Measurements from ENCODE around the gene DSCAML1.

DSCAML1 gene

DNA sequence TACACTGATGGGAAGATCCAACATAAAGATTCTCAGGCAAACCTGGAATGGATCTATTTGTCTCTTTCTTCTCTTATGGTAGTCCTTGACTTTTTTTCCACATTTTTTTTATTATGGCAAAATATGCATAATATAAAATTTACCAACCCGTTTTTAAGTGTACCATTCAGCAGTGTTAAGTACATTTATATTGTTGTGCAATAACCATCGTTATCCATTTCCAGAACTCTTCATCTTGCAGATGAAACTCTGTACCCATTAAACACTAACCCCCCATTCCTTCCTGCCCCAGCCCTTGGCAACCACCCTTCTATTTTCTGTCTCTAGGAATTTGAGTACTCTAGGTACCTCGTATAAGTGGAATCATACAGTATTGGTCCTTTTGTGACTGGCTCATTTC, 99.7 kb downstream of the DSCAML1 start:
- DNase-seq (ENCODE audit: low read depth in 2 of 2), result no peak

DNA sequence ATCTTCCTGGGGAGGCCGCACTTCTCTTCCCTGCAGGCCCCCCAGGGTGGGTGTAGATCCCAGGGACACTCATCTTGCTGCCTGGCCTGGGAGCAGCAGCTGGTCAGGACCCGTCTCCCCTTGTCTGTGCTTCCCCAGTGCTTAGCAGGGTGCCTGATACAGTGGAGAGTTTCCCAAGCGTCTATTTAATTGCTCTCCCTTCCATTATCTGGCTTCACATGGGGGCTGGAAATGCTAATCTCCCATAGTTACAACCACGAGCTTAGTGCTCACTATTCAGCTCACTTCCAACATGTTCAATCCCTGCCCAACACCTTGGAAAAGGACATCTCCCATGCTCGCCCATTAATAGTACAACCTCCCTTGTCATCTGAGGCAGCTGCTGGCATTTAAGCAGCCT, 100.5 kb downstream of the DSCAML1 start:
- no peak for DNase-seq (ENCODE audit: low read depth in 2 of 2)

DNA sequence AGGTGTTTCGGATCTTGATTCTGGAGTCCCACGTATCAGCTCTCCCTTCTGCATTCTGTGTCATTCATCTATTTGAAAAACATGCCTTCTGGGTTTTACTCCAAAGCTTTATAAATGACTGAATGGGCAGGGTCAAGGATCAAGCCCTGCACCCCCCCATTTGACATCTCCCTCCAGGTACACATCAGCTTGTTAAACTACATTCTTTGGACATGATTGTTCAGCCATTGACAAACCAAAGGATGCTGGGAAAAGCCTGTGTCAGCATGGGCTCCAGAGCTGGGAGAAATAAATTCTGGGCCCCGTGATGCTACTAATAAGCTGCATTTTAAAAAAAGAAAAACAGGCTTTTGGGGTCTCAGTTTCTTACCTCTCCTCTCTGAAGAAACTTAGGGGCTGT, 103.7 kb downstream of the DSCAML1 start:
- no peak for DNase-seq (ENCODE audit: low read depth in 2 of 2)

DNA sequence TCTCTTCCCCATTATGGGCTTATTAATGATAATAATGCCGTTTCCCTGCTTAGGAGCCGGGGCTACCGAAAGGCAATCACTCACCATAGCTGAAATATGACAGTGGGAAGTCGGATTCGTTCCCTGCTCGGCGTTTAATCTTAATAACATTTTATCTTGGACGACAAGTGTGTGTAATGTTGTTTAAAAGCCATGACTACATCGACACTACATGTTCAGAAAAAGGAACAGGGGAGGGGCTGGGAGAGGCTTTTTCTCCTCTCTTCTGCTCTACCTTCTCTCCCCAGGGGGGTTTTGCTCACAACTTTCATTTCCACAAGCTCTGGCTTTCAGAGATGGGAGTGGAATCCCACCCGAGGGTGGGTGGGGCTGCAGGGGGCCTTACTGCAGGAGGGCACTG, 105.5 kb downstream of the DSCAML1 start:
- no peak for DNase-seq (ENCODE audit: low read depth in 2 of 2)

DNA sequence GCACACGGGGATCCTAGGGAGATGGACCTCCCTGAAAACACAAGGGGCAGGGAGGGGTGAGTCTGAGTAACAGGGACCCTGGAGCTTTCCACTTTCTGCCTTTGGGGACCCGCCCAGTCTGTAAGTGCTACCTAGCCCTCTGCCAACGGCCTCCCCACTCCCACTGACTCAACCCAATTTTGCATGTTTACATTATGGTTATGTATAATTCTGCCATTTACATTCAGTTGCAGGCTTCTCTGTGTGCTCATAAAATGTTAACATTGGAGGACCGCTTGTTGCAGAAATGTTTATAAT, 105.8 kb downstream of the DSCAML1 start:
- DNase-seq (ENCODE audit: low read depth in 2 of 2), result no peak

DNA sequence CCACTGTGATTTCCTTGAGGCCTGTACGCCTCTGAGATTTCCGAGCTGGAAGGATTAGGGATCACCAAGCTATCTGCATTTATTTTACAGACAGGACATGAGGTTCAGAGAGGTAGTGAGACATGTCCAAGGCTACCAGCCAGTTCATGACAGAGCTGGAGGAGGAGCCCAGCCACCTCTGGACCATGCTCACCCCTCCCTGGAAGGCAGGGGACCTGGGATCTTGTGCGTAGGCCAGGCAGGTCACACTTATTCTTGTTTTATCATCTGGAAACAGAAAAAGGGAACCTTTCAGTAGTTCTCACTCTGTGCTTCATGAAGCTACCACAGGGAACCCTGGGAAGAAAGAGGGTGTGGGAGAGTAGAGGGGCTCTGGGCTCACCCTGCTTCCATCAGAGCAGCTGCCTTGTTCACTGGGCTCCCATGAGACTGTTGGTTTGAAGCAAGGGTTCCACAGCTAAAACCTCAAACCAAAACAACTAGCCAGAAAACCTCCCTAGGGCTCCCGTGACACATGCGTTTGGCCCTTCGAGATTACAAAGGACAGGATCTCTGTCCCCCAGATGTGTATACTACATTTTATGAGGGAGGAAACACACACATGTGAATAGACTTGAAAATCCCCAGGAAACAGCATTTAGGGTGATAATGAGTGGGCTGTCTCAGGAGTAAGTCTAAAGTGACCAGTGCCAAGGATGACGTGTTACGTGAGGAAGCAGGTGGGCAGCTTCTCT, 106.4 kb downstream of the DSCAML1 start:
- DNase-seq (ENCODE audit: low read depth in 2 of 2), result no peak

DNA sequence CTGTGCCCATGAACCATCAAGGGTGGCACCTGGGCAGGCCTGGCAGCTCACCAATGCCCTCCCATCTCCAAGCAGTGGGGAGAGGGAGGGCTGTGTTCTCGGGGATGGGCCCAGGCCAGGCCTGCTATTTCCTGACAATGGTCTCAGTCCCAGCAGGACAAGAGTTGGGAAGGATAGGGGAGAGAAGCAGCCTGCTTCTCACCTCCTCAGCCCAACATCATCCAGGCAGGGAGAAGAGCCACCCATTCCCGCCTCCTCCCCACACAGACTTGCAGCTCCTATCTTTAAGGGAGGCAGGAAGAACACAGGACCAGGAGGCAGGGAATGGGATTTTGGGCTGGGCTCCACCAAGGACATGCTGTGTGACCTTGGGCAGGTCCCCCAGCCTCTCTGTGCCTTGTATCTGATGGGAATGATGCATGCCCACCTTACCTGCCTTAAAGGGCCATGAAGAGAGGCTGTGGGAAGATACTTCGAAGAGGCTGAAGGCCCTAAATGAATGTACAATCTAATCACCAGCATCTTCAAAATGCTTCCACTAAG, 108.7 kb downstream of the DSCAML1 start:
- no peak for DNase-seq (ENCODE audit: low read depth in 2 of 2)

DNA sequence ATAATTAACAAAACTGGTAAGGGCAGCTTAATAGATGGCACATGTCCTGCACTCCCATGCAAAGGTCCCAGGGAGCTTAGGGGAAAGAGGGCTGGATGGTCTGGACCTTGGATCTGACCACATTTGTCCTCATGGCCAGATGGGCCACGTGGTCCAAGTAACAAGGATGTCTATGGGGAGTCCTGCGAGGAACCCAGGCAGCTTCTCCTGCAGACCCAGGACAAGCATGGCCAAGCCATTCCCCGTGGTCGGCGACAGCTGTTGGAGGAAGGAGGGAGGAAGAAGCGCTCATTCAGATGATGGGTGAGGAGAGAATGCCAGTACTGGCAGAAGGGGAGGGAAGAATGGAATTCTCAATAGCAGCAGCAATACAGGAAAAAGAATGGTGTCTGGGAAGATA, 109.2 kb downstream of the DSCAML1 start:
- no peak for DNase-seq (ENCODE audit: low read depth in 2 of 2)

DNA sequence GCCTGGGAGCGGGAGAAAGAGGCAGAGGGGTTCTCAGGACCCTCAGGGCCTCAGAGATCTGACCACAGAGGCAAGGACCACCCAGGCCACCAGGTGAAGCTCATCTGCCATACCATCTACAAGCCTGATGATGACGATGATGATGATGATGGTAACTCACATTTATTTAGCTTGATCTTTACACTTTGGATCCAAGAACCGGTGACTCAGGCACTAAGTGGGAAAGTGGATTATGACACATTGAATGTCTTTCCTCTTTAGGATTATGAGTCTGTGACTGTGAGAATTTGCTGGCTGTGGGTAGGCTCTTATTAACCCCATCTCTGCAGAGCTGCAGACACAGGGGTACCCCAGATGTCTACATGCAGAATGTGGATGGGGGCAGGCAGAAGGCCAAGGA, 110.3 kb downstream of the DSCAML1 start:
- DNase-seq (ENCODE audit: low read depth in 2 of 2), result no peak

DNA sequence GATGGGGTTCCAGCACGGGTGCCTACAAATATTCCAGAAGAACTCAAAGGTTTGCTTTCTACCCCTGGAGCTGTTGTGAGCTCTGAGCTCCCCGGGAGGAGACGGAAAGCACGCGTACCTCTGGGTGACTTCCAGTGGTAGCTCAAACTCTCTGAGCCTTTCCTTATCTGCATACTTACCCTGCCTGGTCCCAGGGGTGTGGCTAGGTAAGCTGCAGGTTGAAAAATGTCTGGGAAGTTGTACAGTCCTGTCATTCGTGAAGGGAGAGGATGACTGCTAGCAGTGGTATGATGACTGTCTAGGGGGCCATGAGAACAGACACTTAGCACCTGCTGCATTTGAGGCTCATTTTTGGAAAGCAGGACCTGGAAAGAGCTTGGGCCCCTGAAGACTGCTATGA, 111.5 kb downstream of the DSCAML1 start:
- no peak for DNase-seq (ENCODE audit: low read depth in 2 of 2)

DNA sequence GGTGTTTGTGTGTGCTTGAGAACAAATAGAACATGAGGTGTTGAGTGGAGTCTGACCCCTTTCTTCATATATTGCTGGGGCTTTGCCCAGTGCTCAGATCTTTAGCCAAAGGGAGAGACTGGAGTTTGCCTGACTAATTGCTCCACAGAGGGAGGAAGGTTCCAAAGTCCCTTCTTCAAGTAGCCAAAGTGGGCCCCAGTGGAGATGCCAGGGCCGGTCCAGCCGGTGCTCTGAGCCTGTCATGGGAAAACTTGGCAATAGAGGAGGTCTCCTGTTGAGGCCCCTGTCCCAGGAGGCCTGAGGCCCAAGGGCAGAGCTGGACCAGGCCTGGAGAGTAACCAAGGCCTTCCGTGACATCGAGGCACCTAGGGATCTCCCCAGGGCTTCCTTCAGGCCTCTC, 112.3 kb downstream of the DSCAML1 start:
- DNase-seq (ENCODE audit: low read depth in 2 of 2), result no peak

DNA sequence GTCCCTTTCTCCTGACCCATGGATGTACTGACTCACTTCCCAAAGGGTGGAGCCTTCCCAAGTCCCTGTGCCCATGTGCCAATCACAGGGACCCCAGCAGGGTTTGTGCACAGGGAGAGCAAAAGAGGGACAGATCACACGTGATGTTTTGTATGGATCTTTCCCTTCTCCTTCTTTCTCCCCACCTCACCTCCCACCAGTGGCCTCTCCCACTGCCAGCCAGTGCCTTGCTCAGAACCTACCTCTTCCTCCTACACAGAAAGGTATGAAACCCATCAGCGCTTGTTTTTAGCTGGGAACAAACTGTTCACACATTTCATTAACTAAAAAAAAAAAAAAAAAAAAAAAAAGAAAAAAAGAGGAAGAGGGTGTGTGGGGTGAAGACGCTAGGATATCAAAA, 112.9 kb downstream of the DSCAML1 start:
- no peak for DNase-seq (ENCODE audit: low read depth in 2 of 2)

DNA sequence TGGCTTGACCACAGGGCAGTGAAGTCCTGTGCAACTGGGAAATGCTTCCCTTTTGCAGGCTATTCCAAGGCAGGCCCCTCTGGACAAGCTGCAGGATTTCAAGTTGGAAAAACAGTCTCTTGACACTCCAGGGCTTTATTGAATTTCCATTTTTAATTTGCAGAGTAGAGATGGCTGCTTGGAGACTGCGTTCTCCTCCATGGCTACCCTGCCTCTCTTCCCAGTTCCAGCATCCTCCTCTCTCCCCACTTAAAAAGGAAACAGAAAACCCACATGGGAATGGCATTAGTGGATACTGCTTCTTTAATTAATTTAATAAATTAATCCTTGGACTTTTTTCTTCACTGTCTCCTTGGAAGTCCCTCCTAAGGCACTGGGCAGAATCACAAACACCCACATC, 115.6 kb downstream of the DSCAML1 start:
- DNase-seq (ENCODE audit: low read depth in 2 of 2), result no peak

DNA sequence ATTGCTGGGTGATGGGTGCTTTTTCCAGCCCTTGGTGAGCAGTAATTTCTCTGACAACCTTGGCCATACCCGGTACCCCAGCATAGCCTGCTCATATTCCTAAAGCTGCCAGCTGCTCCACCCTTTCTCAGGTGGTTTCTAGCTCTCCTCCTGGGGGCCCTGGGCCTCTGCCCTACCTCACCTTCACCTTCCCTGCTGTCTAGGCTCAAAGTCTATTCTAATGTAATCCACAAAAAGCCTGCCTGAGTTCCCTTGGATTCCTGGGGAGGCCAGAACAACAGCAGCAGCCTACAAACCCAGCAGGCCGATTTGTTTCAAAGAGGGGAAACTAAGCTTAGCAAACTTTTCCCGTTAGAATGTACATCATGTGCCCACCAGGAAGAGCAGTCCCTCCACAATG, 117.6 kb downstream of the DSCAML1 start:
- no peak for DNase-seq (ENCODE audit: low read depth in 2 of 2)

DNA sequence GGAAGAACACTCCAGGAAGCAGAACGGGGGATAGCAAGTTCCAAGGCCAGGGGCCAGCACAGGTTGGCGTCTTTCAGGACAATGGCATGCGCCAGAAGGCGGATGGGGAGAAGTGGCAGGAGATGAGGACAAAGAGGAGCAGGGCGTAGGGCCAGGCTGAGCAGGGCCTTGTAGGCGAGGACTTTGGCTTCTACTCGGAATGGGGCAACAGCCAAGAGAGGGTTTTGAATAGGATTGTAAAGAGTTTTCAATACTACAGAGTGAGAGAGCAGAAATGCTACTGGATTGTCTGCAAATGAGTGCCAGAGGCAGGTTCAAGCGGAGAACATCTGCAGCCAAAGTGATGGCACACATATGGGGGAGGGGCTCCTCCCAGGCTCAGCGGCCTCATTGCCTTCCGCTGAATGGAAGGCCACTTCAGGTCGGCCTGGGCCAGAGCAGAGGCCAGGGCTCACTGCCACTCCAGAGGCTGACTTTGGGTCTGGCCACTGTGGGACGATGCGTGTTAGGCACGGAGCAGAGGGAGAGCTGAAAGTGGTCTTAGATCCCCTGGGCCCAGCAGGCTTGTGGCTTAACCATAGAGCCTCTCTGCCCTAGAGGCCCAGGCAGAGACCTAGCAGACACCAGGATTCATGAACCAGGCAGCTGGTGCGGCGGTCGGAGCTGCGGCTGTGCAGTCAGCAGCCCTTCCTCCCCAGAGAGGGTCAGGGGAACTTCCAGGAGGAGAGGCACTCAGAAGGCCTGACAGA, 118.2 kb downstream of the DSCAML1 start:
- DNase-seq (ENCODE audit: low read depth in 2 of 2), result no peak

DNA sequence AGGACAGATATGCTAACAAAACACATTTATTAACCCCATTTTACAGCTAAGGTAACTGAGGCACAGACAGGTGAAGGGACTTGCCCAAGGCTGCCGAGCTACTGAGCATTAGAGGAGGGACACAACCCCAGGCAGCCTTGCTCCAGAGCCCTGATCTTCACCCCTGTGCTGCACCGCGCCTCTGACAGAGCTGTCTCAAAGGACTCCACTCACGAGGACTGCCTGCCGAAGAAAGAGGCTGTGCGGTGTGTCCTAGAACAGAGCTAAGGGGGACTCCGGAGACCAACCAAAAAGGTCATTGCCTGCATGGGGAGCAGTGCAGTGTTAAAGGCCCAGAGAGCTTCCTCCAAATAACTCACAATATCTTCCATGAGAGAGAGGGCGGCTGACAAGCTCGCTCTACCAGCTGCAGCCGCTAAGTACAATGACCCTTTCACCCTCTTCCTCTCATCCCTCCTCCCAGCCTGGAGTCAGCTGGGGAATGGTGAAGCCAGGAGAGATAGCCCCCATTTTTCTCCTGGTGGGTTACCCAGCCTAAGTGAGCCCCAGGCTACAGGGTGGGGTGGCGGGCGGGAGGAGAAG, 119.2 kb downstream of the DSCAML1 start:
- no peak for DNase-seq (ENCODE audit: low read depth in 2 of 2)

DNA sequence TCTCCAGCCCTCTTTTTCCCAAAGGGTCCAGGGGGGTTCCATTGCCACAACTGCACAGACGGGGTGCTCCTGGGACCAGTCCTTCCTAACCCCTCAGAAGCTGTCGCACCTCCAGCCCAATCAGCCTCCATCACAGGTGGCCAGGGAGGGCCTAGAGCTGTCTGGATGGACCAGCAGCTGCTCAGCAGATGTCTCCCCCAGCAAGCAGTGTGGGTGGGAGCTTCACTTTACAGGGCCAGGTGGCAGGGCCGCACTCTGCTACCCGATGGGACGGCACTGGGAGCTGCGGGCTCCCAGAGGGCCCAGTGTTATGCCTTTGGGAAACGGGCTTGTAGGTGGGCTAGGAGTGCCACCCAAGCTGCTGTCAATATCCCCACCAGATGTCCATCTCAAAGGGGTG, 120.5 kb downstream of the DSCAML1 start:
- DNase-seq (ENCODE audit: low read depth in 2 of 2), result no peak

DNA sequence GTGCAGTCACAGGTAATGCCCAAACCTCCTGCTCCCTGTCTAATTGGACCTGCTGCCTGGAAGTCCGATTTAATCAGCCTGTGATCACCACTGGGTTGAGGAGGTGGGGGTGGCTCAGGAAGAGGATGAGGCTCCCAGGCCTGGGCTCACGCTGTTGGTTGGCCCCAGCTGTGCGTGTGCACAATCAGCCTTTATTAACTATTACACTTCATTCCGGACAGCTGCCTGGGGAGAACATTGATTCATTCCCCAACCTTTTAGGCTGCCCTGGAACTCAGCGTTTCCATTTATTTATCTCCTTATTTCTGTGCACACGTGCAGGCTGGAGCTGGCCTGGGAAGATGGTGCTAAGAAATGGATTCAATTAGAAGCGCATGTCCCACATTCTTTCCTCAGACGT, 123.4 kb downstream of the DSCAML1 start:
- DNase-seq (ENCODE audit: low read depth in 2 of 2), result no peak

DNA sequence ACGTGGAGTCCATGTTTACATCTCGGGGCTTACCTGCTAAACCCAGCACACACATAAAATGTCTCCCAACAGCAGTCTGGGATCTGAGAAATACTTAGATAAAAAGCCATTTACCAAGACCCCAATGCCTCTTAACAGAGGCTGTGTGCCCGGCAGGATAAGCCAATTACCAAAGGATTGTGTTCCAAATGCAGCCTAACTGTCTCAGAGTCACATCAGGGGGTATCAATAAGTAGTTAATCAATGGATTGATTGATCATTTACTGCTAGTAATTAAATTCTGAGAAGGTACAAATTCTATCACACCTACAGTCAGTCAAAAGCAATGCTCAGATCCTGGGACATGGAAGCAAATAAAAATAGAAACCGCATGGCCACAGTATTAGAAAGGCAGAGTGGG, 125.6 kb downstream of the DSCAML1 start:
- no peak for DNase-seq (ENCODE audit: low read depth in 2 of 2)

DNA sequence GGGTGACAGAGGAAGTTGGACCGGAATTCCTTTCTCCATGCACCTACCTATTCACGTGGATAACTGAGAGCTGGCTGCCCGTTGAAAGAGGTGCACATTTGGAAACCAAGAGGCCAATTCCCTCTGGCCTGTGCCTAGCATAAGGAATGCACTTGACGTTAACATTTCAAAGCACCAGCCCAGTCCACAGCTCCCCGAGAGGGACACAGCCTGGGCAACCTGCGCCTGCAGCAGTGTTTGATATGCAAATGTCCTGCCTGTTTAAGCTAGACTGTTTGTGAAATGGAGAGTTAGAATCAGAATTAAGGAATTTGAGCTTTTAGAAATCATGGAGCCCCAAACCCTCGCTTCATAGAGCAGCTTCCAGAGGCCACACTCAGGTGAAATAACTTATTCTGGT, 126.1 kb downstream of the DSCAML1 start:
- DNase-seq (ENCODE audit: low read depth in 2 of 2), result no peak

DNA sequence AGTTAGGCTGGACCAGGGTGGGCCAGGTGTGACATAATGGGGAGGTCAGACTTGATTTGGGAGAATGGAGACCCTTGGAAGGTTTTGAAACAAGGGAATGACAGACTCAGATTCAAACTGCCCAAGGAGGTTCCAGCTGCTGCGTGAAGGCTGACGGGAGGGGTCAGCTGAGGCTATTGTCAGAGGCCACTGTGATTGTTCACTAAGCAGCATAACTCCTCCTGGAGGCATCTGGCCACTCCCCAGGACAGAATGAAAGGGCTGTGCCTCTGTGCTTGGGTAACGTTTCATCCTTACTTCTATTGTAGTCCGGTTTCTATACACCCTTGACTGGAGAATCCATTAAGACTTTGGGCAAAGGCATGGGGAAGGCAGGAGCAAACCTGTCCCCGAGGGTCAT, 126.6 kb downstream of the DSCAML1 start:
- no peak for DNase-seq (ENCODE audit: low read depth in 2 of 2)

DNA sequence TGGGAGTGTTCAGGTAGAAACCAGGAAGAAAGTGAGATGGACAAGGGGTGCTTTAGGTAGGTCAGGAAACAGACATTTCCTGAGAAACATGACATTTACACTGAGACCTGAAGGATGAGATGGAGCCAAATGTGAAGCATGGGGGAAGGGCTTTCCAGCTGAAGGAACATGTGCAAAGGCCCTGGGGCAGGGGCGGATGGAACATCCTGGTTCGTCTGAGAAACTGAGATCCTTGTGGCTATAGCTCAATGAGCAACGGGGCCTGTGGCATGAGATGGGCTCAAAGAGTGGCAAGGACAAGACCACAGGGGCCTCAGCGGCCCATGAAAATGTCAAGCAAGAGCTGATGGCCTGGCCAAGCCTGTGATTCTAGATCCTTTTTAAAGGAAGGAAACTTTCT, 127.4 kb downstream of the DSCAML1 start:
- no peak for DNase-seq (ENCODE audit: low read depth in 2 of 2)

DNA sequence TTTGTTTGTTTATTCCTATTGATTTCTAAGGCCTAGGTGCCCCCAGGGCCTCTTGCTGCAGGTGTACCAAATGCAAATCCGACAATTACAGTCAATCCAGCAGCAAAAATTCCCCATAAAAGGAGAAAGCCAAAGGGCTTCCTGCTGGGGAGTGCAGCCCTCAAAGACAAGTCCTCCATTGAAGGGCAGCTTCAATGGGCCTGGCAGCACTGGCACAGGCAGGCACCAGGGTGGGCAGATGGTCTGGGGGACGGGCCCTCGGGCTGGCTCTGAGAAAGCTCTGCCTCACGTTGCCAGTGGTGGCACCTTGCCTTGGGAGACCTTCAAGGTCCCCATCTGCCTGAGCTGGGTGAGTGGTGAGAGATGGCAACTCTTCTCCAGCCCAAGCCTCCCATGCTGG, 128.0 kb downstream of the DSCAML1 start:
- DNase-seq (ENCODE audit: low read depth in 2 of 2), result no peak

Measured in activated CD8-positive, alpha-beta memory T cell treated with anti-CD3 and anti-CD28 coated beads for 4 hours (primary cell).